SK-N-SH (cell line): ENCODE data around the gene PEX11G. TPM values are rescaled to one million over a fixed set of nuclear protein-coding genes. Genes with fewer than 3 reads are reported as not detected.

Source experiments
- CTCF ChIA-PET: fragments of 300-600, 350-600 bp; formaldehyde crosslinking; extraction: SDS; loops from one replicate; lab custom pipeline; 2021; lab: Yijun Ruan, JAX
- POLR2A ChIA-PET: fragments of 350-600 bp; sonication (Branson Sonifier 250); formaldehyde crosslinking; extraction: SDS; loops from one replicate; lab custom pipeline; 2020; ENCODE audit warnings: antibody characterized with exemption, inconsistent platforms; lab: Yijun Ruan, JAX
- DNase-seq: peaks from one replicate; pipeline ENCODE4 v3.0.0; 2012
- H2AFZ ChIP-seq: fragments of 200-600 bp; sonication (generic); 2 replicates; pipeline ENCODE4 v1.8.1; 2016; ENCODE audit warnings: antibody characterized with exemption, mild to moderate bottlenecking, low read depth
- H3F3A ChIP-seq: fragments of 200-600 bp; sonication (generic); replicated peaks from 2 replicates; pipeline ENCODE3; 2016; ENCODE audit warnings: antibody characterized with exemption, mild to moderate bottlenecking; ENCODE audit not compliant: insufficient read depth
- H3K27ac ChIP-seq, 2 experiments: fragments of 200-500 bp in 1 of 2; fragments of 200-600 bp in 1 of 2; sonication (Bioruptor generic) in 1 of 2; sonication (generic), shearing (Covaris generic) in 1 of 2; 2 replicates each; pipeline versions ENCODE4 v1.5.1 to v1.6.1; 2014 to 2016; ENCODE audit warnings: low read depth in 2 of 2, inconsistent platforms in 1 of 2, low read length in 1 of 2, mild to moderate bottlenecking in 1 of 2, mixed read lengths in 1 of 2
- H3K27me3 ChIP-seq: fragments of 200-600 bp; sonication (generic), shearing (Covaris generic); 2 replicates; pipeline ENCODE4 v1.6.1; 2016; ENCODE audit warnings: mixed run types; ENCODE audit not compliant: insufficient read depth
- H3K36me3 ChIP-seq, 2 experiments: fragments of 200-500 bp in 1 of 2; fragments of 200-600 bp in 1 of 2; sonication (Bioruptor generic) in 1 of 2; sonication (generic) in 1 of 2; replicated peaks in 1 of 2; 2 replicates each; pipeline versions ENCODE3 to v1.5.1; 2014 to 2016; ENCODE audit warnings: low read length in 1 of 2, mild to moderate bottlenecking in 1 of 2; ENCODE audit not compliant: insufficient read depth in 2 of 2, control insufficient read depth in 1 of 2
- H3K4me1 ChIP-seq, 2 experiments: fragments of 200-500 bp in 1 of 2; fragments of 200-600 bp in 1 of 2; sonication (Bioruptor generic) in 1 of 2; sonication (generic), shearing (Covaris generic) in 1 of 2; 2 replicates each; pipeline versions ENCODE4 v1.5.1 to v1.6.1; 2014 to 2016; ENCODE audit warnings: low read depth in 1 of 2, low read length in 1 of 2, mixed run types in 1 of 2; ENCODE audit not compliant: insufficient read depth in 2 of 2, control insufficient read depth in 1 of 2
- H3K4me2 ChIP-seq: fragments of 200-600 bp; sonication (generic), shearing (Covaris generic); 2 replicates; pipeline ENCODE4 v1.6.1; 2017; ENCODE audit warnings: mixed run types
- H3K4me3 ChIP-seq, 2 experiments: fragments of 200-500 bp in 1 of 2; fragments of 200-600 bp in 1 of 2; sonication (Bioruptor generic) in 1 of 2; sonication (generic), shearing (Covaris generic) in 1 of 2; 2 replicates each; pipeline versions ENCODE4 v1.5.1 to v1.8.1; 2014 to 2016; ENCODE audit warnings: low read depth in 2 of 2, inconsistent platforms in 1 of 2, low read length in 1 of 2, mild to moderate bottlenecking in 1 of 2, mixed read lengths in 1 of 2, moderate library complexity in 1 of 2
- H3K79me2 ChIP-seq: fragments of 200-600 bp; sonication (generic); 2 replicates; pipeline ENCODE4 v1.8.1; 2017; ENCODE audit warnings: mild to moderate bottlenecking; ENCODE audit not compliant: insufficient read depth
- H3K9ac ChIP-seq: fragments of 200-600 bp; sonication (generic); 2 replicates; pipeline ENCODE4 v1.6.1; 2017; ENCODE audit warnings: mixed run types
- H3K9me2 ChIP-seq: fragments of 200-600 bp; sonication (generic); 2 replicates; pipeline ENCODE4 v1.6.1; 2017; ENCODE audit warnings: mixed run types
- H3K9me3 ChIP-seq: fragments of 200-600 bp; sonication (generic); 2 replicates; pipeline ENCODE4 v1.6.1; 2017; ENCODE audit warnings: mixed run types, mild to moderate bottlenecking, moderate library complexity
- H4K20me1 ChIP-seq: fragments of 200-600 bp; sonication (generic); 2 replicates; pipeline ENCODE4 v1.6.1; 2017; ENCODE audit warnings: mild to moderate bottlenecking, mixed run types; ENCODE audit not compliant: insufficient read depth
- CTCF ChIP-seq: fragments of 200-600 bp; sonication (generic); IDR thresholded peaks from 2 replicates; pipeline ENCODE4 v1.6.1; 2017; ENCODE audit warnings: antibody characterized with exemption, mild to moderate bottlenecking, moderate library complexity
- EZH2phosphoT487 ChIP-seq: fragments of 200-600 bp; sonication (generic); IDR thresholded peaks from 2 replicates; pipeline ENCODE4 v1.6.1; 2017; ENCODE audit warnings: low read depth, mixed run types, mild to moderate bottlenecking, antibody characterized with exemption, moderate library complexity, borderline replicate concordance
- FOXJ3 ChIP-seq: sonication (generic); formaldehyde crosslinking; IDR thresholded peaks from 2 replicates; pipeline ENCODE4 v1.5.1; 2020; ENCODE audit warnings: mild to moderate bottlenecking, missing genetic modification reagents
- GATA2 ChIP-seq: sonication (generic); formaldehyde crosslinking; IDR thresholded peaks from 2 replicates; pipeline ENCODE4 v1.5.0; 2020; ENCODE audit warnings: mild to moderate bottlenecking, missing genetic modification reagents
- MXI1 ChIP-seq: IDR thresholded peaks from 2 replicates; pipeline ENCODE4 v1.6.1; 2012; ENCODE audit warnings: mild to moderate bottlenecking, low read depth, low read length, improper control_type of control experiment
- NFIC ChIP-seq: IDR thresholded peaks from 2 replicates; pipeline ENCODE4 v1.4.0; 2012; ENCODE audit warnings: borderline replicate concordance
- POLR2AphosphoS5 ChIP-seq: IDR thresholded peaks from 2 replicates; pipeline ENCODE4 v1.6.1; 2012; ENCODE audit warnings: low read depth, low read length
- RAD21 ChIP-seq: IDR thresholded peaks from 2 replicates; pipeline ENCODE4 v1.6.1; 2012; ENCODE audit warnings: mild to moderate bottlenecking, low read length
- RCOR1 ChIP-seq: fragments of 150-350 bp; IDR thresholded peaks from 2 replicates; pipeline ENCODE4 v1.6.1; 2017; ENCODE audit warnings: antibody characterized with exemption, low read length
- RFX5 ChIP-seq: IDR thresholded peaks from 2 replicates; pipeline ENCODE4 v1.6.1; 2012; ENCODE audit warnings: mild to moderate bottlenecking, improper control_type of control experiment, low read length
- RXRA ChIP-seq: IDR thresholded peaks from 2 replicates; pipeline ENCODE4 v1.4.0; 2012; ENCODE audit warnings: low read depth, mild to moderate bottlenecking, borderline replicate concordance
- SMC3 ChIP-seq: IDR thresholded peaks from 2 replicates; pipeline ENCODE4 v1.6.1; 2012; ENCODE audit warnings: low read depth, low read length, improper control_type of control experiment
- TAF1 ChIP-seq: IDR thresholded peaks from 2 replicates; pipeline ENCODE4 v1.6.1; 2012; ENCODE audit warnings: low read depth, mild to moderate bottlenecking, low read length, moderate library complexity, borderline replicate concordance
- TCF12 ChIP-seq: IDR thresholded peaks from 2 replicates; pipeline ENCODE4 v1.4.0; 2012
- USF2 ChIP-seq: fragments of 150-350 bp; IDR thresholded peaks from 2 replicates; pipeline ENCODE4 v1.6.1; 2017; ENCODE audit warnings: antibody characterized with exemption, low read length, low read depth, borderline replicate concordance
- YY1 ChIP-seq: IDR thresholded peaks from 2 replicates; pipeline ENCODE4 v1.4.0; 2012; ENCODE audit warnings: low read depth, mild to moderate bottlenecking
- ZBTB33 ChIP-seq: IDR thresholded peaks from 2 replicates; pipeline ENCODE4 v1.4.0; 2012; ENCODE audit warnings: low read depth, borderline replicate concordance
- WGBS: methylation state at CpG from one replicate; pipeline ENCODE4 v1.1.6; 2017; ENCODE audit warnings: low lambda C conversion rate; 5-methylcytosine and 5-hydroxymethylcytosine counted together
- polyA plus RNA-seq, 3 experiments: library from polyadenylated mRNA; depleted of rRNA; stranded (reverse); fragments of >200 nt; gene quantifications; 2 replicates each; pipeline ENCODE4 v1.2.3, GENCODE V29; 2012
- TF ChIP-seq, protein P1 (sequence below): IDR thresholded peaks from 2 replicates; pipeline ENCODE4 v1.6.1; 2012; ENCODE audit warnings: mild to moderate bottlenecking, low read depth, low read length, moderate library complexity

The PEX11G gene
- polyA plus RNA-seq, 1 of the 3 experiments (the other 2 are of a cell fraction), result 6.1 TPM

DNA sequence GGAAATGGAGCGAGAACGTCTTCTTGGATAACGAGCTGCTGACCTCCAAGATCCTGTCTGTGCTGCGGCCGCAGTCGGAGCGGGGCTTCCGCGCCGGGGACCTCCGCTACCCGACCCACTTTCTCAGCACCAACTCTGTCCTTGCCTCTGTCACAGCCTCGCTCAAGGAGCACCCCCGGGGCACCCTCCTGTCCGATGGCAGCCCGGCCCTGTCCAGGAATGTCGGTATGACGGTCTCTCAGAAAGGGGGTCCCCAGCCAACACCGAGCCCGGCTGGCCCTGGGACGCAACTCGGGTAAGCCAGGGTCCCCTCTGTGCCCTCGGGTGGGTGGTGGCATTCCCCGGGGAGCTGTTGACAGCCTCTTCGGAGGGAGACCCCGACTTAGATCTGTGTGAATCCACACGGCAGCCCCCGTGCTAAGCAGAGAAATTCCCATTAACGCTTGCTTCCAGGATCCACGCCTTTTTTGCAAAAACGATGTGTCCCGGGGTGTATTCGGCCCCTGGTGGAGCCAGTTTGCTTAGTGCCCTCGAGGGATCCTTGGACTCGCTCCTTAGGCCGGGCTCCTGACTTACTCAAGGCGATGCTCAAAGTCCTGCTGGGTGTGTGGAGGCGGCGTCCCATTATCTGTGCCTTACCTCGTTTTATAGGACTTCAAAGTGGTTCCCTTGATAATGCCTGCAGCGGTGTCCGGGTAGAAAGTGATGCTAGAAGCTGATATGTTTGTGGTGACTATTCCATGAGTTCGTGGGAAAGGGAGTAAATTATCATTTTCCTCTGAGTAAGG, 48.5 kb downstream of the PEX11G start:
- ChIA-PET POLR2A (no interaction called here), CTCF (no interaction called here)
- no peaks in the 10 kb centered on the region for H4K20me1 ChIP-seq
- H3K27me3 ChIP-seq, result no peaks in the 10 kb centered on the region
- H3K4me1 ChIP-seq, result no peaks in the 10 kb centered on the region
- TF ChIP-seq MXI1, result no peak
- no peak for TF ChIP-seq YY1
- TF ChIP-seq NFIC, result no peak
- no peak for TF ChIP-seq EZH2phosphoT487
- no peak for TF ChIP-seq SMC3
- TF ChIP-seq RXRA, result no peak
- no peak for TF ChIP-seq TCF12
- no peak for TF ChIP-seq TAF1
- TF ChIP-seq RAD21, result no peak
- TF ChIP-seq POLR2AphosphoS5, result no peak
- TF ChIP-seq, protein P1, sequence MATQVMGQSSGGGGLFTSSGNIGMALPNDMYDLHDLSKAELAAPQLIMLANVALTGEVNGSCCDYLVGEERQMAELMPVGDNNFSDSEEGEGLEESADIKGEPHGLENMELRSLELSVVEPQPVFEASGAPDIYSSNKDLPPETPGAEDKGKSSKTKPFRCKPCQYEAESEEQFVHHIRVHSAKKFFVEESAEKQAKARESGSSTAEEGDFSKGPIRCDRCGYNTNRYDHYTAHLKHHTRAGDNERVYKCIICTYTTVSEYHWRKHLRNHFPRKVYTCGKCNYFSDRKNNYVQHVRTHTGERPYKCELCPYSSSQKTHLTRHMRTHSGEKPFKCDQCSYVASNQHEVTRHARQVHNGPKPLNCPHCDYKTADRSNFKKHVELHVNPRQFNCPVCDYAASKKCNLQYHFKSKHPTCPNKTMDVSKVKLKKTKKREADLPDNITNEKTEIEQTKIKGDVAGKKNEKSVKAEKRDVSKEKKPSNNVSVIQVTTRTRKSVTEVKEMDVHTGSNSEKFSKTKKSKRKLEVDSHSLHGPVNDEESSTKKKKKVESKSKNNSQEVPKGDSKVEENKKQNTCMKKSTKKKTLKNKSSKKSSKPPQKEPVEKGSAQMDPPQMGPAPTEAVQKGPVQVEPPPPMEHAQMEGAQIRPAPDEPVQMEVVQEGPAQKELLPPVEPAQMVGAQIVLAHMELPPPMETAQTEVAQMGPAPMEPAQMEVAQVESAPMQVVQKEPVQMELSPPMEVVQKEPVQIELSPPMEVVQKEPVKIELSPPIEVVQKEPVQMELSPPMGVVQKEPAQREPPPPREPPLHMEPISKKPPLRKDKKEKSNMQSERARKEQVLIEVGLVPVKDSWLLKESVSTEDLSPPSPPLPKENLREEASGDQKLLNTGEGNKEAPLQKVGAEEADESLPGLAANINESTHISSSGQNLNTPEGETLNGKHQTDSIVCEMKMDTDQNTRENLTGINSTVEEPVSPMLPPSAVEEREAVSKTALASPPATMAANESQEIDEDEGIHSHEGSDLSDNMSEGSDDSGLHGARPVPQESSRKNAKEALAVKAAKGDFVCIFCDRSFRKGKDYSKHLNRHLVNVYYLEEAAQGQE, result no peak
- no peak for TF ChIP-seq CTCF
- no peak for TF ChIP-seq USF2
- no peak for TF ChIP-seq FOXJ3 (CRISPR knock-in tag)
- no peak for TF ChIP-seq GATA2
- no peak for TF ChIP-seq RFX5
- no peak for TF ChIP-seq RCOR1
- no peak for TF ChIP-seq ZBTB33
- H3K4me3 ChIP-seq, result no peak overlapping the region
- H3K9me3 ChIP-seq, result no peaks in the 10 kb centered on the region
- no peak overlapping the region for H3K4me2 ChIP-seq
- no peak overlapping the region for H3K27ac ChIP-seq
- WGBS, result 93% methylated on average over 22 of the region's 43 CpGs
- no peak for DNase-seq
- no peak overlapping the region for H3K9ac ChIP-seq
- H3F3A ChIP-seq, result no peaks in the 10 kb centered on the region
- H3K79me2 ChIP-seq, result no peaks in the 10 kb centered on the region
- no peak overlapping the region for H2AFZ ChIP-seq
- no peaks in the 10 kb centered on the region for H3K9me2 ChIP-seq
- peaks cover 6% of the 10 kb centered on the region in 2 experiments for H3K36me3 ChIP-seq
